Measurements from ENCODE around the gene ARHGAP25.

Gene ARHGAP25

GRCh38 chr2:68734688-68735525 is at the start of gene ARHGAP25:
ARHGAP25 (plus strand) TSS chr2:68734811; CDS start chr2:68735200, 389 bp downstream.
- DNase-seq (ENCODE audit: low spot score) = no peak

- no peak for DNase-seq (ENCODE audit: low spot score)
These were observed 48.4 kb upstream of the ARHGAP25 start for GRCh38 chr2:68686178-68686577.

- no peak for DNase-seq (ENCODE audit: low spot score)
These were observed 47.6 kb upstream of the ARHGAP25 start for GRCh38 chr2:68687018-68687417.

- DNase-seq (ENCODE audit: low spot score) = no peak
These were observed 44.8 kb upstream of the ARHGAP25 start for GRCh38 chr2:68689553-68690537.

- no peak for DNase-seq (ENCODE audit: low spot score)
These were observed 43.8 kb upstream of the ARHGAP25 start for GRCh38 chr2:68690851-68691250.

- no peak for DNase-seq (ENCODE audit: low spot score)
These were observed 42.1 kb upstream of the ARHGAP25 start for GRCh38 chr2:68692511-68692910.

GRCh38 chr2:68693951-68694350 is 40.7 kb upstream of the ARHGAP25 start:
- DNase-seq (ENCODE audit: low spot score) = no peak

- DNase-seq (ENCODE audit: low spot score) = no peak
These were observed 38.6 kb upstream of the ARHGAP25 start for GRCh38 chr2:68695971-68696370.

GRCh38 chr2:68696554-68696953 is 38.1 kb upstream of the ARHGAP25 start:
- no peak for DNase-seq (ENCODE audit: low spot score)

- no peak for DNase-seq (ENCODE audit: low spot score)
These were observed 35.8 kb upstream of the ARHGAP25 start for GRCh38 chr2:68698567-68699377.

- DNase-seq (ENCODE audit: low spot score) = no peak
These were observed 34.1 kb upstream of the ARHGAP25 start for GRCh38 chr2:68700560-68700959.

GRCh38 chr2:68706637-68707036 is 28.0 kb upstream of the ARHGAP25 start:
- DNase-seq (ENCODE audit: low spot score) = no peak

- no peak for DNase-seq (ENCODE audit: low spot score)
These were observed 26.0 kb upstream of the ARHGAP25 start for GRCh38 chr2:68708629-68709028.

GRCh38 chr2:68709421-68709911 is 25.1 kb upstream of the ARHGAP25 start:
- no peak for DNase-seq (ENCODE audit: low spot score)

GRCh38 chr2:68710336-68710735 is 24.3 kb upstream of the ARHGAP25 start:
- DNase-seq (ENCODE audit: low spot score) = no peak

GRCh38 chr2:68710756-68711155 is 23.9 kb upstream of the ARHGAP25 start:
- DNase-seq (ENCODE audit: low spot score) = no peak

GRCh38 chr2:68714866-68715265 is 19.7 kb upstream of the ARHGAP25 start:
- no peak for DNase-seq (ENCODE audit: low spot score)

GRCh38 chr2:68715353-68716041 is 19.1 kb upstream of the ARHGAP25 start:
- peak; percentile 74 for DNase-seq (ENCODE audit: low spot score)

- DNase-seq (ENCODE audit: low spot score) = no peak
These were observed 17.9 kb upstream of the ARHGAP25 start for GRCh38 chr2:68716604-68717304.

GRCh38 chr2:68717305-68717661 is 17.3 kb upstream of the ARHGAP25 start:
- no peak for DNase-seq (ENCODE audit: low spot score)

GRCh38 chr2:68719912-68720311 is 14.7 kb upstream of the ARHGAP25 start:
- DNase-seq (ENCODE audit: low spot score) = no peak
